HG02798 (cell line): Measurements from ENCODE around the gene RRM2.

Experiments
- ATAC-seq: cut with Tn5 transposase; IDR thresholded peaks from one replicate; pipeline ENCODE4 v1.9.1; 2021; ENCODE audit warnings: mild to moderate bottlenecking; ENCODE audit not compliant: unreplicated experiment, poor library complexity

Gene RRM2

GRCh38 chr2:10168221-10168620, 45.7 kb downstream of the RRM2 start:
- ATAC-seq, result no peak

GRCh38 chr2:10169053-10169578, 46.6 kb downstream of the RRM2 start:
- no peak for ATAC-seq

- ATAC-seq, result no peak
Observed at GRCh38 chr2:10169581-10169980, 47.0 kb downstream of the RRM2 start.

GRCh38 chr2:10170256-10170655, 47.7 kb downstream of the RRM2 start:
- no peak for ATAC-seq

GRCh38 chr2:10171006-10171800, 48.7 kb downstream of the RRM2 start:
- no peak for ATAC-seq

GRCh38 chr2:10172033-10172871, 49.7 kb downstream of the RRM2 start:
- ATAC-seq, result no peak

- ATAC-seq, result no peak
Observed at GRCh38 chr2:10173258-10174005, 50.9 kb downstream of the RRM2 start.

GRCh38 chr2:10174173-10174572, 51.6 kb downstream of the RRM2 start:
- no peak for ATAC-seq

- no peak for ATAC-seq
Observed at GRCh38 chr2:10175441-10175840, 52.9 kb downstream of the RRM2 start.

- no peak for ATAC-seq
Observed at GRCh38 chr2:10178751-10179150, 56.2 kb downstream of the RRM2 start.

GRCh38 chr2:10179422-10179821, 56.9 kb downstream of the RRM2 start:
- ATAC-seq, result no peak

- no peak for ATAC-seq
Observed at GRCh38 chr2:10180229-10180628, 57.7 kb downstream of the RRM2 start.
